Measurements from ENCODE around the gene PLN.

The PLN gene

DNA sequence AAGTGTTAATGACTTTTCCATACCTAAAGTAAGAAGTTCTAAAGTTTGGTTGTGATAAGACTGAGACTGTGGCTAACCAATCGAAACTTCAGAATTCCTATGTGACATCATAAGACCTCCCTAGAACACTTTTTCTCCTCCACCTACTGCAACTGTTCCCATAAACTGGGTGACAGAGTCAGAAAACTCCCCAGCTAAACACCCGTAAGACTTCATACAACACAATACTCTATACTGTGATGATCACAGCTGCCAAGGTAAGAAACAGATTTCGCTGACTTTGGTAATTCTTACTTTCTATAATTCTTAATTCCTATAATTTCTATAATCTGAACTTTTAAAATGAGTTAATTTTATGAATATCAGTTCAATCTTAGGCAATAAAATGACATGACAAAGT lies at the start of gene PLN:
TSS of gene PLN (plus strand) at position 161 of the 400 bp plus-strand sequence. CDS start 10,626 bp downstream, outside the sequence.
- DNase-seq (ENCODE audit: low spot score), result no peak

DNA sequence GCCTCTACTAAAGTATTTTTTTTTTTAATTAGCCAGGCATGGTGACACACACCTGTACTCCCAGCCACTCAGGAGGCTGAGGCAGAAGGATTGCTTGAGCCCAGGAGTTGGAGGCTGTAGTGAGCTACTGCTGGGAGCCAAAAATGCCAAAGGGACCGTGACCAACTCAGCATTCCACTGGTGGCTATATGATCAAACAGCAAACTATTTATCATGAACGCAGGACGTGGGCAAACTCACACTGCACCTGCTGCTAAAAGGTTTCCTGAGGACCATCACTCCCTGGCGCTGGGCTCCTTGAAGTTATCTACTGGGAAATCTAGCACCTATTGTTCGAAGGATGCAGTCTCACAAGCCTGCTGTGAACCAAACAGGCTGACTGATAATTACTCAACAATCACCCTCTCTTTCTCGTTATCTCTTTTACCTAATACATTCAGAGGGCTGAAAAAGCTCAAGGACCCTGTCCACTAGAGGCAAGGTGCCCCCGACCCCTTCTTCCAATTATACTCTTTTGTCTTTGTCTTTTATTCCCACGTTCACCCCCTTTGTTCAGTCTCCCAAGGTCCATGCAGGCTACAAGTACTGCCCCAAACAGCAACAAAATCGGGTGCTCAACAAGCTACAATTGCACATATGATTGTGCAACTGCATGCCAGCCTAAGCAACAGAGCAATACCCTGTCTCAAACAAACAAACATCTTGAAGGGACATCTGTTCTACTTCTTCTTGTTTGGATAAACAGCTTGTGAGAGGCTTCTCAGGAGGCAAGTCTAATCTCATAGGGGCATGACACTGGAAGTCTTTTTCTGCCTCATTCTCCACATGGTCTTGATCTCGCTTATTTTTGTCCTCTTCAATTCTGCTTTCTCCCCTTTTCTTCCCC lies 47.7 kb upstream of the PLN start:
- DNase-seq (ENCODE audit: low spot score), result no peak

DNA sequence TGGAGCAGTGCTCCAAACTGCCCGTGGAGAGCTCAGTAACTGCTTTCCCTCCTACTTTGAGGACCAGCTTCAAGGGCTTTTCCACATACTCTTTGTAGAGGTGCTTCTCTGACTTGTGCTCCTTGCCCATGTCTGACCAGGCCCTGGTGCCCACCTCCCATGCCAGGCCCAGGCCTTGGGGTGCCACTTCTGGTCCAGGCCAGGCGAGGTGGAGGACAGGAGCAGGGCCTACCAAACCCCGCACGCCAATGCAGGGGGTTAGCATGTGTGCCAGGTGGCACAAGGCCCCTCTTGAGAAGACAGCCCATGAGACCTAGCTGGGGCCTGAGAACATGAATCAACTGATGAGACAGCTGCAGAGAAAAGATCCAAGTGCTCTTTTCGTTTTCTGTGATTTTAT lies 47.0 kb upstream of the PLN start:
- DNase-seq (ENCODE audit: low spot score), result no peak

DNA sequence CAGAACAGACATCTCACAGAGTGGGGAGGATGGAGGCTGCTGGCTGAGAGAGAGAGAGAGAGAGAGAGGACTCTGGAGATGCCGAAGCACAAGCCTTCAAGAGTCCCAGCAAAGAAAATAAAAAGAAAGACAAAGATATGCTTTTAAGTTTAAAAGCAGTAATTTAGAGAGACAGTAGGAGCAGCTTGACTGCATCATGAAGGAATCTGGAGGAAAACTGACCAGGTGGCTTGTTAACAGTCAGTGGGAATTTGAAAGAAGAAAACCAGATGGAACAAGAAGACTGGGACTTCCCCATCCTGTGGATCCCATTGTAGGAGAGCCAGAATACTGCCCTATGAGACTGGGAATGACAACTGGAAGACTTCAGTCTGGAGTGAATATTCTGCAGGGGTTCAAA lies 46.3 kb upstream of the PLN start:
- no peak for DNase-seq (ENCODE audit: low spot score)

DNA sequence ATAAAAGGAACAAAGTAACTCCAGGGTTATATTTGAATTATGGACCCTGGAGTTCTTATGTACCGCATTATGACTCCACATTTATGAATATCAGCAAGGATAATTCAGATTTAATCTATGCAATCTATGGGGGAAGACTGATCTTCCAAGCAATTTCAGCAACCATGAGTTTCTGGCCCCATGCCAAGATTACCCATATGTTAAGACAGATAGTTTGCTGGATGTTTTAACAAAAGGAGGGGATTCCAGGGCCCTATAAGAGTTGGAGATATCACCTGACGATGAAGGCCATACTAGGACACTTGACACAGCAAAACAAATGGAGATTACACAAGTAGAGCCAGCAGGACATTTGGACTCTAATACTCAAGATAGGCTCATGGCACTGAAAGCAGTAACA lies 45.9 kb upstream of the PLN start:
- no peak for DNase-seq (ENCODE audit: low spot score)

DNA sequence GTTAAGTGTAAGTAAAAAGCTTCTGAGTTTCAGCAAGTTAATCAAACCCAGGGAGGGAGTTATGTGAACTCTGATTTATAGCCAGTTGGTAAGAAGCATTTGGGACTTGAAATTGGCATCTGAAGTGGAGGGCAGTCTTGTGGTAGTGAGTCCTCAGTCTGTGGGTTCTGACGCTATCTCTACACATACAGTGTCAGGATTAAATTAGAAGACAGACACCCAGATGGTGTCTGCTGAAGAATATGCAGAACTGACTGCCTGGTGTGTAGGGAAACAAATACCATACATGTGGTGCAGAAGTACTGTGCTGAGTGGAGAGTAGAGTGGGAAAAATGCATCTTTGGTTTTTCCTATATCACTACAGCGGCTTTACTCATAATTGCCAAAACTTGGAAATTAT lies 43.5 kb upstream of the PLN start:
- no peak for DNase-seq (ENCODE audit: low spot score)

DNA sequence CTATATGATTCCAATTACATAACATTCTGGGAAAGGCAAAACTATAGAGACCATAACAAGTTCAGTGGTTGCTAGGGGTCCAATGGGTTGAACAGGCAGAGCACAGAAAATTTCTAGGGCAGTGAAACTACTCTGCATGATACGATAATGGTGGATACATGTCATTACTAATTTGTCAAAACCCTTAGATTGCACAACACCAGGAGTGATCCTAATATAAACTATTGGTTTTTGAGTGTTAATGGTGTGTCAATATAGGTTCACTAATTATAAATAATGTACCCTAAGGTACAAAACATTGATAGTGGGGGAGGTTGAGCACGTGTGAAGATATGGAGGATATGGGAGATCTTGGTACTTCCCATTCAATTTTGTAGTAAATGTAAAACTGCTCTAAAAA lies 42.4 kb upstream of the PLN start:
- no peak for DNase-seq (ENCODE audit: low spot score)

DNA sequence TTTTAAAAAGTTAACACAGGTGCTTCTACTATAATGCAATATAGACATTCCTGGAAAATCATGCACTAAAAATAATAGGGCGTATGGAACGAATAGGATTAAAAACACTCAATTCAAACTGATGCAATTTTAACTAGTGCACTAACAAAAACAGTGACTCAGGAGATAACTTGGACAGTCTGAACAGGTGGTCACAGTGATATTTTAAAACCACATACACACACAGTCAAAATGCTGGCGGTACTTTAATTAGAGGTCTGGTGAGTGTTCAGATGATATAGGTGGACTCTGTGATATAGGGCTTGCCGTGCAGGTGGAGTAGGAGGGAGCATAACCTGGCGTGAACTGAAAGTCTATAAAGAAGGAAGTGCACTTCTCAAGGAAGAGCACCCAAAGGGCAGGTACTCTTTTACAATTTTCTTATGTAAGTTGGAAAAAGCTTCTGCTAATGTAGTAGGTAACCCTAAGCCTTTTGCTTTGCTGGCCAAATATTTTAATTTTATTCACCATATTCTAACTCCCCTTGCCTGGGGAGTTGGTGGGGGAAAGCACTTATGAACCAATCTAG lies 41.9 kb upstream of the PLN start:
- DNase-seq (ENCODE audit: low spot score), result no peak

DNA sequence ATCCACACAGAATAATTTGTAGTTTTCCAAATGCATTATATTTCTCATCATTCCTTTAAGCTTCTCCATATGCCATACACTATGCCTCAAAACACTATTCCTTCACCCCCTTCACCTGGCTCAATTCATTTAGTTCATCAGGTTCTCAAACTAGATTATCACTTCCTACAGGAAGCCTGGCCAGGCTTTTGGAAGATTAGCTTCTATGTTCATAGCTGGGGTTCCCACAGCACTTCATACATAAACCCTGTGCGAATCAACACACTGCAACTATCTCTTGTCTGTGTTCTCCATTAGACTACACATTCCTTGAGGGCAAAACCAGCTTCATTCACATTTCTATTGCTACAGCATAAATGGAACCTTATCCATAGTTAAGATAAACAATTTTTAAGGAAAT lies 40.5 kb upstream of the PLN start:
- DNase-seq (ENCODE audit: low spot score), result no peak

DNA sequence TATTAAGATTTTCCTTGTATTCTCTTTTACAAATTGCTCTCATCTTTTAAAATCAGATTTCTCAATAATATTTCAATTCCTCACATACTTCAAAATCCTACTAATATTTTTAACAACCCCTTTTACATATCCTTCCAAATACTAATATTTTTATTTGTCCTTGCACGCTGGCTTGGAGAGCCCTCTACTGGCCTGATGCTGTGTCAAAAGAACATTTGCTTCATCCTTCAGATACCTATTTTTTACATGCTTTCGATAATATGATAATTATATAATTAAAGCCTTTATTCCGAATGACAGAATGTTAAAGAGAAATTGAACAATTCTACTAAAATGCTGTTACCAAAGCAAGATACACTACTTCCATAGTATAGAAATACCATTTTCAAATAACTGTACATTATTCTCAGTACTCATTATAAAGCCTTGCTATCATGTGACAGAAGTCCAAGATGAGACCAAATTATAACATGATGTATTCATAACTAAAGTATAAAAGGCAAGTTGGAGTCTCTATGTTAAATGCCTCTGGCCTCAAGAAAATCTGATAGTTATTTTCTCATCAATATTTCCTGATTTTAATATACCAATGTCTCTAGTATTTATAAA lies 39.0 kb upstream of the PLN start:
- peak; percentile 24 for DNase-seq (ENCODE audit: low spot score)

DNA sequence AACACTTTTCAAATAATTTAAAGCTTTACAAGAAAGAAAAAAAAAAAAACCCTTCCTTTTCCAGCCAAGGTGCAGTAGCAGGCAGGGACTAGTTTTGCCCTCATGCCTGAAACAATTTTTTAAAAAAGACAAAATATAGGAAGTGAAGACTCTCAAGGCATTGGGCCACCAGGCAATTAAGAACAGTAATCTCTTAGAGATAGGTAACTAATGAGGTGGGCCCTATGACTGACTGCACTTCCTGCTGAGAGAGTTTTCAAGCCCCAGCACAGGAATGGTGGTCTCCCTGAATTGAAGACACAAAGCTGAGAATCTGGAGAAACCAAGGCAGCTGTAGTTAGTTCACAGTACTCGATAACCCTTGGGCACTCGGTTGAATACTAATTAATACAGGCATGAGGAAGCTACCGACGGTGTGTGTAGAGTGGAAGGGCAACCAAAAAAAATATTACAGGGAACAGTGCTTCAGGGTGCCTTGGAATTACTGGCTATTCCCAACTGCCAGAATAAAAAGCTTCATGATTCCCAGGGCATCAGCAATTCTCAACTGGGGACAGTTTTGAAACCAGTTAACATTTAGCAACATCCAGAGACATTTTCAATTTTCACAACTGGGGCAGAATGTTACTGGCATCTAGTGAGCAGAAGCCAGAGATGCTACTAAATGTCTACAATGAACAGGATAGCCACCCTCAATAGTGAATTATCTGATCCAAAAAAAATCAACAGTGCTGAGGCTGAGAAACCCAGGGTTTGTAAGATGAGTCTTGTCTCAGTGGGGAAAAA lies 36.0 kb upstream of the PLN start:
- DNase-seq (ENCODE audit: low spot score), result no peak

DNA sequence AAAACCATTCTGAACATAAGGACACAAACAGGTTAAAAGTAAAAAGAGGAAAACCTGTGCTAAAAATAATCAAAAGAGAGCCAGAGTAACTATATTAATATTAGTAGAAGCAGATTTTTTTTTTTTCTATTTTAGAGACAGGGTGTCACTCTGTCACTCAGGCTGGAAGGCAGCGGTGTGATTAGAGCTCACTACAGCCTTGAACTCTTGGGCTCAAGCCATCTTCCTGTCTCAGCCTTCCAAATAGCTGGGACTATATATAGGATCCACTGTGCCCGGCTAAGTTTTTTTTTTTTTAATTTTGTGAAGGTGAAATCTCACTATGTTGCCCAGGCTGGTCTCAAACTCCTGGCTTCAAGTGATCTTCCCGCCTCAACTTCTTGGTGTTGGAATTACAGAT lies 33.4 kb upstream of the PLN start:
- no peak for DNase-seq (ENCODE audit: low spot score)

DNA sequence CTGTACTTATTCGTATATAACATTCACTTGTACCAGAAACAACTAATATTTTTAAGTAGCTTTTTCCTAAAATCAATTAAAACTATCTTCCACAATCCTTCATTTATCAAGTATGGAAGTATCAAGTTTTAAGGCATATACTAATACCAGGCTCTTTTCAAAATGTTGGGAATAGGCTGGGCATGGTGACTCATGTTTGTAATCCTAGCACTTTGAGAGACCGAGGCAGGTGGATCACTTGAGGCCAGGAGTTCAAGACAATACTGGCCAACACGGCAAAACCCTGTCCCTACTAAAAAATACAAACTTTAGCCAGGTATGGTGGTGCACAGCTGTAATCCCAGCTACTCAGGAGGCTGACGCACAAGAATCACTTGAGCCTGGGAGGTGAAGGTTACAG lies 25.7 kb upstream of the PLN start:
- no peak for DNase-seq (ENCODE audit: low spot score)

DNA sequence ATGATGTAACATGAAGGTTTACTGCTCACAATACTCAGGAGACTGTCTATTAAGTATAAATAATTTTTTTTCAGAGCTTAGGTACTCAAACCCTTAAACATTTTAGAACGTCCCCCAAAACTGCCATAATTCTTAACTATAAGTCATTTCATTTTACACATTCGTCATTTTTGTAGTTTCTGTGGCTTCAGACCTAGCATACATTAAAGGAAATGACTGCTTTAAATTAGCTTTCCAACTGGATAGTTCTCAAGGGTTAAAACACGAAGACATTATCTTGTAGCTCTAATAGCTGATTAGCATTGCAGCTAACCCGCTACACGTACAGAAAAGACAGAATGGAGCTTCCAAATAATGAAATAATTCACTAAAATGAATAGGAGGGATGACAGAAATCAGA lies 24.9 kb upstream of the PLN start:
- no peak for DNase-seq (ENCODE audit: low spot score)

DNA sequence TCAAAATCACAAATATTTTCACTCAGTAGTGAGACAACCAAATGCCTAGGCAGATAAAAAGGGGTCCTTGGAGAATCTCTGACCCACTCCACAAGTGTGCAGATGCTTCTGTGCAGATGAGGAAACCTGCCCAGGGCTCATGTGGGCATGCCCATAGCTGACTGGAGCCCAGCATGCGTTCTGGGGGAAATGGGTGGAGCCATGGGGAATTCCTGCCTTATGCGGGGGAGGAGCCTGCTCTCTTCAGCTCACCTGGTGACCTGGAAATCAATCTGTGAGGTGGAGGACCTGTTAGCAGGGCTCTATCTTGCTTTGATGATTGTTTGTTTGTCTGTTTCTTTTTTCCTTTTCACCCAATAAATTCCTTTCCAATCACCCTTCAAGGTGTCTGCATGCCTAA lies 23.4 kb upstream of the PLN start:
- DNase-seq (ENCODE audit: low spot score), result no peak

DNA sequence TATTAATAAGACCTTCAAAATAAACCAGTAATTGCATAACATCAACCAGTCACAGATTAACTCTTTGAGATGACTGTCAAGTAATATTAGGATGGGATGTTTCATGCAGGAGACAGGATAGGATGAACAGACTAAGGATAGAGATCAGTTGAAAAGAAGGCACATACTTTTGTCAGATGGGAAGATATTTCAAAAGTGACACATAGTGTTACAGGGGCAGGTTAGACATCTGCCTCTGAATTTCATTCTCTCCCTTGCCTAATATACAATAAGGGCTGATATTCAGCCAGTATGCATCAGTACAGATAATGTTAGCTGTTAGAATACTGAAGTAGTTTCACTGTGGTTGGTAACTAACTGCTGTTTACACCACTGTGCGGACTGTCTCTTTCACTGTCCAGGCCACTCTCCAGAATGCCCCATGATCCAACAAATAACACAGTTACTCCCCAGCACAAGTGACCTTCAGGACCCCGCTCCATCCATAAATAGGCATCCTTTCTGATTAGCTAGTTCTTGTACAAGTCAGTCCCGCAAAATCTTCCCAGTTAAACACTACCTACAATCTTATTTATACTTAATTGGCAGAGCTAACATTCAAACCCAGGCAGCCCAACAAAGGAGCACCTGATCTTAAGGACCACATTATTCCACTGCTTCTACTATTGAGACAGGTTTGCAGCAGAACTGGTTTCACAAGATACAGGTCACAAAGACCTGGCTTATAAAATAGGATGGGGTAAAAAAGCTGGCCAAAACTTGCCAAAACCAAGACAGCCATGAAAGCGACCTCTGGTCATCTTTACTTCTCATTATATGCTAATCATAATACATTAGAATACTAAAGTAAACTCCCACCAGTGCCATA lies 21.9 kb upstream of the PLN start:
- DNase-seq (ENCODE audit: low spot score), result no peak

DNA sequence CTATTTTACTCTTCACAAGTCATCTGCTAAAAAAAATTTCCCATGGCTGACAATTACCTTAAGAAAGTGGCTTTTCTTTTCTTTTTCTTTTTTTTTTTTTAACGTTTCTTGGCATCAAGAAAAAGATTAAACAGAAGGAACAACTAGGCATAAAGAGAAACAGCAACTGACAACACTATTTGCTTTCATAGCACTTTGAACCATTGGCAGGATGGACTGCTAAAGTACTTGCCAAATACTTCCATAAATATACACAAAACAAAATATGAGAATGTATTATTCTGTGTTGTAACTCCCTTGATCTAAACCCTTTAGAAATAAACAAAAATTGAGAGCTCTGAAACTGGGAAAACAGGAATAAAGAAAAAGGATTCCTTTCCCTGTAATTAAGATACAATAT lies 20.0 kb upstream of the PLN start:
- DNase-seq (ENCODE audit: low spot score), result no peak

DNA sequence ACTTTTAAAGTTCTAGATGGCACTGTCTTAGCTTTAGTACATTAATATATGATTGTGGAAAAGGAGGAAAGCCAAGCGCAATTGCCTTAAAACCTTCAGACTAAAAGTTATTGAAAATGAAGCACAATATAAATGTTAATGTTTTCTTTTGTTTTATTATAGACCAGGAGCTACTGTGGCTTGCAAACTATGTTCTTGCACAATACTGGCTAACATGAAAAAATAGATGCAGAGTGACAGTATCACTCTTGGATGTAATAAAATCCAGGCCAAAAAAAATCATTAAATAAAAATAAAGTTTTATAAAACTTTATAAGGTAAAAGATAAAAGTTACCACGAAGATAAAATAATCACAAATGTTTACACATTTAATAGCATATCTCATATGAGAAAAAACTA lies 18.3 kb upstream of the PLN start:
- DNase-seq (ENCODE audit: low spot score), result no peak

DNA sequence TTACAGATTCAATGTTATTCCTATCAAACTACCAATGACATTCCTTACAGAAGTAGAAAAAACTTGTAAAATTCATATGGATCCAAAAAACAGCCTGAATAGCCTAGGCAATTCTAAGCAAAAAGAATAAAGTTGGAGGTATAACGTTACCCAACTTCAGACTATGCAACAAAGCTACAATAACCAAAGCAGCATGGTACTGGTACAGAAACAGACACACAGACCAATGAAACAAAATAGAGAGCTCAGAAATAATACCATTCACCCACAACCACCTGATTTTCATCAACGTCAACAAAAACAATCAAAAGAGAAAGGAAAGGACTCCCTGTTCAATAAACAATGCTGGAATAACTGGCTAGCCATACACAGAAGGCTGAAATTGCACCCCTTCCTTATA lies 17.2 kb upstream of the PLN start:
- DNase-seq (ENCODE audit: low spot score), result no peak

DNA sequence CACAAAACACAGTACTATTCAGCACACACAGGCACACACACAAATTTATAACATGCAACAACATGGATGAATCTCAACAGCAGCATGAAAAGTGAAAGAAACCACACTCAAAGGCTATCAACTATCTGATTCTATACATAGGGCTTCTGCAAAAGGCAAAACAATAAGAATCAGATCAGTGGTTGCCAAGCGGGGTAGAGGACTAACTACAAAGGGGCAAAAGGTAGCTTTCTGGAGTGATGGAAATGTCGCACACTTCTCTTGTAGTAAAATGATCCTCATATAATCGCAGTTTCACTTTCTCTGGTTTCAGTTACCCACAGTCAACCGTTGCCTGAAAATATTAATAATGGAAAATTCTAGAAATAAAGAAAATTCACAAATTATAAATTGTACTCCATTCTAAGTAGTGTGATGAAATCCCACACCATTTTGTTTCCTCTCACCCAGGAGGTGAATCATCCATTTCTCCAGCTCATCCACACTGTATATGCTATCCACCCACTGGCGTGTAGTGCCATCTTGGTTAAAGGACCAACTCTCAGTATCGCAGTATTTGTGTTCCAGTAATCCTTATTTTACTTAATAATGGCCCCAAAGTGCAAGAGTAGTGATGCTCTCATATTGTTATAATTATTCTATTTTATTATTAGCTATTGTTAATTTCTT lies 12.8 kb upstream of the PLN start:
- DNase-seq (ENCODE audit: low spot score), result no peak

DNA sequence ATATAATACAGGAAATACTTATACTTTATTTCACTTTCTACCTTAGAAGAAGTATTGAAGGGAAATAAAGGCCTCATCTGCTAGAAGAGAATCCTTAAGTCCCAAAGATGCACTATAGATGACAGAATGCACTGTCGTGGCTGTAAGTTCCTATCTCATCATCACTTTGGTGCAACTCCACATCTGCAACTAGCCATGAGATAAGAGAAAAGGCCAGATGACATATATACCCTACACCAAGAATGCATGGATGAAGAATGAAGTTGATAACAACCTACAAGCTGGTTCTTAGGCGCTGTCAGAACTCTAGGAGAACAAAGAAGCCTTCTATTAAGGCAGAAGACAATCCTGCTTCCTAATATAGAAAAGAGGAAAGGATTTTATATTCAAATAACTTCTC lies 11.6 kb upstream of the PLN start:
- no peak for DNase-seq (ENCODE audit: low spot score)

Measured in kidney capillary endothelial cell (primary cell).